ENCODE results near the gene PMM2.
A peak's percentile ranks its signal among the peaks of the same experiment; 100 is the strongest.

Gene PMM2

DNA sequence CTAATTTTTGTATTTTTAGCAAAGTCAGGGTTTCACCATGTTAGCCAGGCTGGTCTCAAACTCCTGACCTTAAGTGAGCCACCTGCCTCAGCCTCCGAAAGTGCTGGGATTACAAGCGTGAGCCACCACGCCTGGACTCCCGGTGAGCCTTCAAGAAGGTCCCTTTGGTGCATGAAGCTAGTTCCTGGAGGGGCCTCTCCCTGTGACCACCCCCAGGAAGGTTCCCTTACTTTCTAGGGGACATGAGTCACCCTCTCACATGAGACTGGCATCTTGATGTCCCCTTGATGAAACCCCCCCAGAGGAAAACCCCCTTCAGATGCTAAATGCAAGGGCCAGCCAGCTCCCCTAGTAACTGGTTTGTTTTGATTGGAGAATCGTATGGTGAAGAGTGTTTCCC is 58.3 kb downstream of the PMM2 start:
- no peak for ATAC-seq (replicated peaks)
- H3K27me3 Mint-ChIP-seq = no peaks in the 10 kb centered on the region
- no peak for DNase-seq
- peaks cover 30 to 35% of the 10 kb centered on the region in 2 donors for H3K4me1 Mint-ChIP-seq
- H3K4me3 Mint-ChIP-seq = no peak overlapping the region
- H3K27ac Mint-ChIP-seq = peak overlapping the region; percentile 81
- peaks cover 42 to 63% of the 10 kb centered on the region in 2 donors for H3K36me3 Mint-ChIP-seq
- no peaks in the 10 kb centered on the region for H3K9me3 Mint-ChIP-seq

DNA sequence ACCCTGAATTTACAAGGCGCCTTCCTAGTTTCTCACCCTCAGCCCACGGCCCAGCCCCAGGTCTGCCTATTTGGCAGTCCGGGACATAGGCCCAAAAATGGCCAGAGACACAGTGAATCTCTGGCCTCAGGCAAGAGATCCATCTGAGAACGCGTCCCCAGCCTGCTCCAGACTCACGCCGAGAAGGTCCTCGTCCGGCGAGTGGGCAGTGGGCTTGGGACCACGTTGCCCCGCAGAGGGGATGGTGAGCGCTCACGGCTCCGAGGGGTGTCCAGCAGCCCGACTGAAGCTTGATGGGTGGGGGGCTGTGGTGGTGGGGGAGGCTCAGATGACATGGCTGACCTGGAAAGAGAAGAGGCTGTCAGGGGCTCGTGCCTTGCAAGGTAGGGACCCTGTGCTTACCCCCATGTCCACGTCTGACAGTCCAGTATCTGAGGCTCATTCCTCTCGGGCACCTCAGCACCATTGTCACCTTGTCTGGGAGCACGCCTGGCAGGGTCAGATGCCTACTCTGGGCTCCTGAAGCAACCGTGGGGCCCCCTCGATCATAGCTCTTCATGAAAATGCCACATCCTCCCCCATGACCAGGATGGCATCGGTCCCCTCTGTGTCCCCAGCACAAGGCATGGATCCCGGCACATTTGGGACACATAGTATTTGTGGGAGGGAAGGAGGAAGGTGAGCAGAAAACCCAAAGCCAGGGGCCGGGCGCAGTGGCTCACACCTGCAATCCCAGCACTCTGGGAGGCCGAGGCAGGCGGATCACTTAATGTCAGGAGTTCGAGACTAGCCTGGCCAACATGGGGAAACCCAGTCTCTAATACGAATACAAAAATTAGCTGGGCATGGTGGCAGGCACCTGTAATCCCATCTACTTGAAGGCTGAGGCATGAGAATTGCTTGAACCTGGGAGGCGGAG is 61.6 kb downstream of the PMM2 start:
- H3K27ac Mint-ChIP-seq = peak overlapping the region; percentile 69
- H3K4me1 Mint-ChIP-seq = peaks cover 42 to 65% of the 10 kb centered on the region in 2 donors
- no peak for ATAC-seq (replicated peaks)
- DNase-seq = no peak
- H3K36me3 Mint-ChIP-seq = peaks cover 47 to 59% of the 10 kb centered on the region in 2 donors
- H3K9me3 Mint-ChIP-seq = no peaks in the 10 kb centered on the region
- peak overlapping the region; percentile 16 to 18 for H3K4me3 Mint-ChIP-seq
- H3K27me3 Mint-ChIP-seq = no peaks in the 10 kb centered on the region

DNA sequence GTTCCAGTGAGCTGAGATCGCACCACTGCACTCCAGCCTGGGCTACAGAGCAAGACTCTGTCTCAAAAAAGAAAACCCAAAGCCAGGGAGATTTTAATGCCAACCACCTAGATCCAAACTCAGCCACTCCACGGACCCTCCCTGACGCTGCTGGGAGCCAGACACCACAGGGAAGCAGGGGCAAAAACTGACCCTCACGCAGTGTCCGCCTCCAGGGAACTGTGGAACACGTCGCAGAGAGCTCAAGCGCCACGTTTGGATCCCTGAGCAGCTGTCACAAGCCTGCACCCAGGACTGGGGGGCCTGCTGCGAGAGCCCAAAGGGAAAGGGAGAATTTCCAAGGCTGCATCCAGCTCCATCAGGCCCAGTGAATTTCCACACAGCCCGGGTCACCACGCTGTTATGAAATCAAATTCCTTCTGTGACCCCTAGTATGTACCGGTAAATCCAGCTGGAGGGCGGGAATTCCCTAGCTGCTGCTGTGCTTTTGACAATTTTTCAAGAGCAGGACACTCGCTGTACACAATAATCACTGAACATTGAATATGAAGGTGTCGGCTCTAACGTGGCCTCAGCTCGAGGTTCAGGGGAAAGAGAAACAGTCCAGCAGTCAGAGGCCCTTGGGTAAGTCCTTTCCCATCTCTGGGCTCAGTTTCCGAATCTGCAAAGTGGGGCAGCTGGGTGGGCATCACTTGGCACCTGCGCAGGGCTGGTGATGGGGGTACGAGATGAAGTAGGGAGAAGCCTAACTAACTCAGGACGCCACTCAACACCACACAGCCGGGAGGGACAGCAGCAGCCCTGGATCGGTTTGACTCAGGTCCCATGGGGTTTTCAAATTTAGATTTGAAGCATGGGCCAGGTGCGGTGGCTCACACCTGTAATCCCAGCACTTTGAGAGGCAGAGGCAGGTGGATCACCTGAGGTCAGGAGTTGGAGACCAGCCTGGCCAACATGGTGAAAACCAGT is 62.6 kb downstream of the PMM2 start:
- Mint-ChIP-seq H3K36me3 (peaks cover 41 to 56% of the 10 kb centered on the region in 2 donors), H3K27me3 (no peaks in the 10 kb centered on the region), H3K4me3 (peak overlapping the region in 1 of 2 donors; percentile 18), H3K4me1 (peaks cover 46 to 69% of the 10 kb centered on the region in 2 donors), H3K27ac (peak overlapping the region; percentile 77), H3K9me3 (no peaks in the 10 kb centered on the region)
- DNase-seq (no peak), ATAC-seq (replicated peaks) (peak in 1 of 2 donors; percentile 41)

DNA sequence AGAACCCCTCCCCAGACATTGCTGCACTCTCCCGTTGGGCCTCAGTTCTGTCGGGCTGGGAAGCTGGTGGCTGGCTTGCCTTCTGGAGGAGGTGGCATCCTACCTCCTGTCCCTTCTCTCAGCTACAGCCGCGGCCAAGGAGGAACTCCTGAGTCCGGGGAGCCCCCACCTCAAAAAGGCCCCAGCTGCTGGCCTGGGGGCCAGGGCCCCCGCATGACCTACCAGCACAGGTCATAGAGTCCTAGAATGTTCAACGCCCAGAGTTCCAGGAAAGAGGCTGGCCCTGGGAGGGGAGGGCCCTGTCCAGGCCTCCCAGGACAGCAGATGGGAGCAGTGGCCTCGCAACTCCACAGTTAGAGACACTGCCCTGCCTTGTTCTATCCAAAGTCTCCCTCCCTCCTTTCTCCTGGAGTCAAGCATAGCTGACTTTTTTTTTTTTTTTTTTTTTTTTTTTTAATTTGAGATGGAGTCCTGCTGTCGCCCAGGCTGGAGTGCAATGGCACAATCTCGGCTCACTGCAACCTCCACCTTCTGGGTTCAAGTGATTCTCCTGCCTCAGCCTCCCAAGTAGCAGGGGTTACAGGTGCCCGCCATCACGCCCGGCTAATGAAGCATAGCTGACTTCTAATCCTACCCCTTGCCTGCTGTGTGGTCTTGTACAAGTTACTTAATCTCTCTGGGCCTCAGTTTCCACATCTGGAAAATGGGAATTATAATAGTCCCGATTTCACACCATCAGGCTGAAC is 64.1 kb downstream of the PMM2 start:
- Mint-ChIP-seq H3K4me1 (peaks cover 44 to 71% of the 10 kb centered on the region in 2 donors), H3K27ac (peak overlapping the region; percentile 69)
- no peak for DNase-seq

DNA sequence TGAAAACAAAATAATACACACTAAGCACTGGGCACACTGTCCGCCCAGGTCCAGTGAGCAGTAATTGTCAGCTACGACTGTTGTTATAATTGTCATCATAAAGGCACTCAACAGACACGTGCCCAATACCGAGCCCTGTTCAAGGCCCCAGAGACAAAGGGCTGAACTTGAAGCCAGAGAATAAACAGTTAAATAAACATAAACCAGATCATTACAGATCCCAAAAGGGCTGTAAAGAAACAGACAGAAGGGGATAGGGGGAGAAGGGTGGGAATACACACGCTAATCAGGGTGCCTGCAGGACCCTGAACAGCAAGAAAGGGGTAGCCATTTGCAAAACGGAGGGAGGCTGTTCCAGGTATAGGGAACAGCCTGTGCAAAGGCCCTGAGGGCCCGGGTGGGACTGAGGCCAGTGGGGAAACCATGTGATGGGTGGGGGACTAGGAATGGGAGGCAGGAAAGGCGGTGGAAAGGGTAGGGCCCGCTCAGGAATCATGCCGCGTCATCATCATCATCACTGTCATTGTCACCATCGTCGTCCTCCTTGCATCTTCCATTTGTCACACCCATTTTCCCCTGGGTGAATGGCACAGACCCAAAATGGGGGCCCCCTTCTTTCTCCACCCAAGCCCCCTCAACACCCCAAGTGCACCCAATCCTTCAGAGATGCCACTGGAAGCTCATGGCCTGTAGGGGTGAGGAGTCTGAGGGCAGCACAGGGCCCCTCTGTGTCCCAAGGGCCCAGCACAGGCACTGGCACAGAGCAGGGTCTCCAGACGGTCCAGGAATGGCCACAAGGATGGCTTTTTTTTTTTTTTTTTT is 64.9 kb downstream of the PMM2 start:
- no peaks in the 10 kb centered on the region for H3K9me3 Mint-ChIP-seq
- peak overlapping the region; percentile 57 for H3K27ac Mint-ChIP-seq
- no peaks in the 10 kb centered on the region for H3K27me3 Mint-ChIP-seq
- H3K4me3 Mint-ChIP-seq = peak overlapping the region in 1 of 2 donors; percentile 21
- DNase-seq (no peak), ATAC-seq (replicated peaks) (no peak)
- peaks cover 29 to 50% of the 10 kb centered on the region in 2 donors for H3K36me3 Mint-ChIP-seq
- H3K4me1 Mint-ChIP-seq = peaks cover 48 to 76% of the 10 kb centered on the region in 2 donors

More for the DNA sequence above, 64.1 kb downstream of the PMM2 start:
- Mint-ChIP-seq H3K9me3 (no peaks in the 10 kb centered on the region), H3K4me3 (no peak overlapping the region), H3K36me3 (peaks cover 29 to 47% of the 10 kb centered on the region in 2 donors), H3K27me3 (no peaks in the 10 kb centered on the region)
- ATAC-seq (replicated peaks) = no peak

DNA sequence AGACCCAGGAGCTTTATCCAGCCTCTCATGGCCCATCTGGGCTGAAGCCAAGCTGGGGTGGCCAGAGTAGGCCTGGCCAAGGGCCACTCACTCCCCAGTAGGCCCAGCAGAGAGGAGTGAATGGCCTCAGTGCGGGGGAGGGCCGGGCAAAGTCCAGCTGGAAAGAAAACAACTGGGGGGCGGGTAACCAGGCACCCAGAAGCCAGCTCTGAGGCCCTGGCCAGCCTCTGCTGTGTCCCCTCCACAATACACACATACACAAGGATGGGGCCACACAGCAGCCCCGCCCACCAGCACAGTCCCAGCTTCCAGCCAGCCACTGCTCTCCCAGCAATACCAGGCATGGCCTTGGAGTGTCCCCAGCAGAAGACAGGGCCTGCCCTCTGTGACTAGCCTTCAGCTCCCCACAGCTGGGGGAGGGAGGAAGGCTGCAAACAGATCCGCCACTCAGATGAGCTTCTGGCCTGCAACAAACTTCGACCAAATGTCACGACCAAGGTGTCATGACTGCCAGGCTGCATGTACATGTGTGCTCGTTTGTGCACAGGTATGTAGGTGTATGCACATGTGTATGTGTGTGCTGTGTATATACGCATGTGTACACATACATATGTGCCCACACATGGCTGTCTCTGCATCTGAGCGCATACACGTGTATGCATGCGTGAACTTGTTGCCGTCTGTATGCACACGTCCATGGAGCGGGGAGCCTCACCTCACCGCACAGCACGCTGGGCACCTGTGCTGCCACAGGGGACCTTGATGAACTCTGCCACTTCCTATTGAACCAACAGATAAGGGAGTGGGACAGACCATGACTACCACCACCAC is 66.2 kb downstream of the PMM2 start:
- no peak for ATAC-seq (replicated peaks)
- H3K27ac Mint-ChIP-seq = peak overlapping the region; percentile 54
- no peak for DNase-seq
- peaks cover 48 to 76% of the 10 kb centered on the region in 2 donors for H3K4me1 Mint-ChIP-seq
- H3K27me3 Mint-ChIP-seq = no peaks in the 10 kb centered on the region
- no peak overlapping the region for H3K4me3 Mint-ChIP-seq
- H3K9me3 Mint-ChIP-seq = no peaks in the 10 kb centered on the region
- peaks cover 18 to 46% of the 10 kb centered on the region in 2 donors for H3K36me3 Mint-ChIP-seq

DNA sequence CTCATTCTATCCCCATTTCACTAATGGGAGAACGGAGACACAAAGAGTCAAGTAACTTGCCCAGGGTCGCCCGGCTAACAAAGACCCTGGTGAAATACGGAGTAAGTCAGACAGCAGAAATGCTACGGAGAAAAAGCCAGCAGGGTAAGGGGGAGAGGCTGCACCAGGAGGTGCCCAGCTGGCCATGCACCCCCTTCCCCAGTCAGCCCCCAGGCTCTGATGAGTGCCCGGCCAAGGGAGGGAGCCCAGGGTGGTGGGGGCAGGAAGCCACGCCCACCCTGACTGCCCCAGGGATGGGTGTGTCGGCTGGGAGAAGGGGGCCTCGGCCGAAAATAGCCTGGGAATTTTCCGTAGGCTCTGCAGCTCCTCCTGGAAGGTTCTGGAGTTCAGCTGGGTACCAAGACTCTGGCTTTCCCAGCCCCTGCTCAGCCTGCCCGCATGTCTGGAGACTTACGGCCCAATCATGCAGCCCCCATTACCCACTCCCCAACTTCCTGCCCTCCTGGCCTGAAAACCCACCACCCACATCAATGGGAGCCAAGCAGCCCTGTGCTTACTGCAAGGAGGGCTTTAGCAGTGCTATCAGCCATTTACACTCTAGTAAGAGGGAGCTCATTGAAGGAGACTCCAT is 67.0 kb downstream of the PMM2 start:
- no peaks in the 10 kb centered on the region for H3K9me3 Mint-ChIP-seq
- peak overlapping the region; percentile 54 for H3K27ac Mint-ChIP-seq
- H3K36me3 Mint-ChIP-seq = peaks cover 20 to 38% of the 10 kb centered on the region in 2 donors
- H3K27me3 Mint-ChIP-seq = no peaks in the 10 kb centered on the region
- ATAC-seq (replicated peaks) = no peak
- DNase-seq = no peak
- peaks cover 52 to 82% of the 10 kb centered on the region in 2 donors for H3K4me1 Mint-ChIP-seq
- peak overlapping the region in 1 of 2 donors; percentile 17 for H3K4me3 Mint-ChIP-seq

DNA sequence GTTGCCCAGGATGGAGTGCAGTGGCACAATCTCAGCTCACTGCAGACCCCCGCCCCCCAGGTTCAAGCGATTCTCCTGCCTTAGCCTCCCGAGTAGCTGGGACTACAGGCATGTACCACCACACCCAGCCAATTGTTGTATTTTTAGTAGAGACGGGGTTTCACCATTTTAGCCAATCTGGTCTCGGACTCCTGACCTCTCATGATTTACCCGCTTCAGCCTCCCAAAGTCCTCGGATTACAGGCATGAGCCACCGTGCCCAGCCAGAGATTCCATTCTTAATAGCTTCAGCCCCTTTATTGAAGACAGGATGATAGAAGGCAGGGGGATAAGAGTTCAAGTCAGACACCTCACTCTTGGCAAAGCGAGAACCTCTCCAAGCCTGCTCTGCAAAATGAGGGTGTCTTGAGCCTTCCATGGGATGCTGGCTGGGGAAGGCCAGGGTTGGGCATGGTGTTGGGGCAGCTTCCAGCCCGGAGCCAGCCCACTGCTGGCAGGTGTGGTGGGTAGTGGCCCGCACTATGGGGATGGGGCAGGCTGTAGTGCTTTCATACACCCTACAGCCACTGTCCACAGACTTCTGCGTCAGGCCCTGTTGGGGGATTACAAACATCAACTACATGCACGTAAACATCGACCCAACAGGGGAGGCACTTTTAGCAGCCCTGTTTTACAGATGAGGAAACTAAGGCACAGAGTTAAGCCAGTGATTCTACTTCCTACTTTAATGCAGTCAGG is 67.7 kb downstream of the PMM2 start:
- DNase-seq (no peak), ATAC-seq (replicated peaks) (no peak)
- H3K4me3 Mint-ChIP-seq = no peak overlapping the region
- no peaks in the 10 kb centered on the region for H3K9me3 Mint-ChIP-seq
- H3K4me1 Mint-ChIP-seq = peaks cover 49 to 81% of the 10 kb centered on the region in 2 donors
- H3K36me3 Mint-ChIP-seq = peaks cover 16 to 33% of the 10 kb centered on the region in 2 donors
- H3K27me3 Mint-ChIP-seq = no peaks in the 10 kb centered on the region
- H3K27ac Mint-ChIP-seq = peak overlapping the region; percentile 25

DNA sequence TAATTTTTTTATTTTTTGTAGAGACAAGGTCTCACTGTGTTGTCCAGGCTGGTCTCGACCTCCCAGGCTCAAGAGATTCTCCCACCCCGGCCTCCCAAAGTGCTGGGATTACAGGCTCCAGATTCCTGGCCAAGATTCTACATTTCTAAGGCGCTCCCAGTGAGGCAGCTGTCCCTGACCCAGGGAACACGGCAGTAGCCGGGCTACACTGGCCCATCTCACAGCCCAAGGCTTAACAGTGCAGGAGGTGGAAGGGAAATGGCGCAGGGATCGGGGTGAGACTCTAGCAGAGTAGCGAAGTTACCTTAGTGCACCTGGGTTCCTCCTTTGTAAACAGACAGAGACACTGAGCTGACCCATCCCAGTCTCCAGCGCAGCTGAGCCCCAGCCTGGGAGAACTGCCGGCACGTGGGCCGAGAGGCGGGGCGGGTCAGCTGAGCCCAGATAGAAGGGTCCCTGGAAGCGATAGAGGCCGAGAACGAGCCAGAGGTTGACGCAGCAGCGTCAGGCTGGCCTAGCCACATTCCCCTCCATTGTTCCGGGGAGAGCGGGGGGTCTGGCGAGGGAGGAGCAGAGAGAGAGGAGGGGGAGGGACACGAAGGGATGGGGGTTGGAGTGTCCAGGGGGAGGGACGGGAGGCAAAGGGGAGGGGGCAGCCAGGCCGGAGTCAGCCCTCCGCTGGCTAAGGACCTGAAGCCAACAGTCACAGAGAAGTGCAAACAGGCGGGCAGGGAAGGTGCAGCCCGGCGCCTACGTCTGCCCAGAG is 68.7 kb downstream of the PMM2 start:
- Mint-ChIP-seq H3K4me3 (peak overlapping the region; percentile 80 to 95), H3K27ac (peak overlapping the region; percentile 21), H3K9me3 (no peaks in the 10 kb centered on the region), H3K27me3 (no peaks in the 10 kb centered on the region), H3K36me3 (peaks cover 16 to 31% of the 10 kb centered on the region in 2 donors), H3K4me1 (peaks cover 52 to 85% of the 10 kb centered on the region in 2 donors)
- no peak for ATAC-seq (replicated peaks)
- no peak for DNase-seq

DNA sequence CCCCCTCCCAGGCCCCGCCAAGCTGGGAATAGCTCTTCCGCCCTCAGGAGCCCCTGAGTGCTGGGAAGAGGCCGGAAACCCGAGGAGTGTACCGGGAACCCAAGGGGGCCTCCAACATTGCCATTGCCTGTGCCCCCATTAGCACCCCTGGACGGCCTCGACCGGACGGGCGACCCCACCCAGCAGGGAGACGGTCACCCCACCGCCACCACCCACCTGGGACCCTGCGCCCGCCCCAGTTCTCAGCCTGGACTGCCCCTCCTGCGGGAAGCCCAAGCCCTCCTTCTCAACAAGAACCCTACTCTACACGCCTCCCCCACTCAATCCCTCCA is 69.2 kb downstream of the PMM2 start:
- H3K4me3 Mint-ChIP-seq = peak overlapping the region; percentile 95 to 98

More for the DNA sequence above, 69.2 kb downstream of the PMM2 start:
- H3K27me3 Mint-ChIP-seq = no peaks in the 10 kb centered on the region
- no peaks in the 10 kb centered on the region for H3K9me3 Mint-ChIP-seq
- DNase-seq = no peak
- no peak for ATAC-seq (replicated peaks)
- H3K4me1 Mint-ChIP-seq = peaks cover 50 to 82% of the 10 kb centered on the region in 2 donors
- H3K27ac Mint-ChIP-seq = peak overlapping the region; percentile 95
- peaks cover 13 to 27% of the 10 kb centered on the region in 2 donors for H3K36me3 Mint-ChIP-seq
